Measurements from ENCODE around the gene SMYD3.

Gene SMYD3

GRCh38 chr1:246482805-246483568, 24.1 kb downstream of the SMYD3 start:
- Histone ChIP-seq H3K4me3 (replicated peaks; ENCODE audit: insufficient read depth, low read length) (no peak overlapping the region), H3K27ac (replicated peaks) (no peak overlapping the region), H3K27me3 (ENCODE audit: insufficient read depth, poor library complexity, severe bottlenecking) (no peaks in the 10 kb centered on the region)
- DNase-seq (ENCODE audit: low read depth in 1 of 2, low spot score in 1 of 2), result no peak
- TF ChIP-seq SPI1 (IDR thresholded peaks at IDR 0.05; ENCODE audit: borderline replicate concordance, low read depth) (no peak), CTCF (IDR thresholded peaks at IDR 0.05; ENCODE audit: insufficient read depth, low read length) (no peak), POLR2AphosphoS5 (IDR thresholded peaks at IDR 0.05; ENCODE audit: low read depth) (no peak), REST (IDR thresholded peaks at IDR 0.05; ENCODE audit: insufficient replicate concordance, low read depth) (no peak), GABPA (IDR thresholded peaks at IDR 0.05; ENCODE audit: low read depth) (no peak)

GRCh38 chr1:246479061-246479460, 28.0 kb downstream of the SMYD3 start:
- H3K4me3 ChIP-seq (replicated peaks; ENCODE audit: insufficient read depth, low read length), result no peak overlapping the region
- H3K27ac ChIP-seq (replicated peaks), result no peak overlapping the region
- no peak for DNase-seq (ENCODE audit: low read depth in 1 of 2, low spot score in 1 of 2)
- TF ChIP-seq SPI1 (IDR thresholded peaks at IDR 0.05; ENCODE audit: borderline replicate concordance, low read depth), result no peak
- TF ChIP-seq GABPA (IDR thresholded peaks at IDR 0.05; ENCODE audit: low read depth), result no peak
- no peak for TF ChIP-seq REST (IDR thresholded peaks at IDR 0.05; ENCODE audit: insufficient replicate concordance, low read depth)
- no peak for TF ChIP-seq CTCF (IDR thresholded peaks at IDR 0.05; ENCODE audit: insufficient read depth, low read length)
- no peak for TF ChIP-seq POLR2AphosphoS5 (IDR thresholded peaks at IDR 0.05; ENCODE audit: low read depth)
- no peaks in the 10 kb centered on the region for H3K27me3 ChIP-seq (ENCODE audit: insufficient read depth, poor library complexity, severe bottlenecking)

- Histone ChIP-seq H3K4me3 (replicated peaks; ENCODE audit: insufficient read depth, low read length) (no peak overlapping the region), H3K27ac (replicated peaks) (no peak overlapping the region), H3K27me3 (ENCODE audit: insufficient read depth, poor library complexity, severe bottlenecking) (no peaks in the 10 kb centered on the region)
- no peak for DNase-seq (ENCODE audit: low read depth in 1 of 2, low spot score in 1 of 2)
- TF ChIP-seq SPI1 (IDR thresholded peaks at IDR 0.05; ENCODE audit: borderline replicate concordance, low read depth), result no peak
- TF ChIP-seq POLR2AphosphoS5 (IDR thresholded peaks at IDR 0.05; ENCODE audit: low read depth), result no peak
- TF ChIP-seq GABPA (IDR thresholded peaks at IDR 0.05; ENCODE audit: low read depth), result no peak
- TF ChIP-seq CTCF (IDR thresholded peaks at IDR 0.05; ENCODE audit: insufficient read depth, low read length), result no peak
- no peak for TF ChIP-seq REST (IDR thresholded peaks at IDR 0.05; ENCODE audit: insufficient replicate concordance, low read depth)
Measured at GRCh38 chr1:246477634-246478033, 29.4 kb downstream of the SMYD3 start.
